NCI-H1048 (cell line): ENCODE measurements around the gene SOX6.

Experiments used
- DNase-seq: peaks from one replicate; lab custom pipeline; 2025; lab: John Stamatoyannopoulos, UW

The SOX6 gene

DNA sequence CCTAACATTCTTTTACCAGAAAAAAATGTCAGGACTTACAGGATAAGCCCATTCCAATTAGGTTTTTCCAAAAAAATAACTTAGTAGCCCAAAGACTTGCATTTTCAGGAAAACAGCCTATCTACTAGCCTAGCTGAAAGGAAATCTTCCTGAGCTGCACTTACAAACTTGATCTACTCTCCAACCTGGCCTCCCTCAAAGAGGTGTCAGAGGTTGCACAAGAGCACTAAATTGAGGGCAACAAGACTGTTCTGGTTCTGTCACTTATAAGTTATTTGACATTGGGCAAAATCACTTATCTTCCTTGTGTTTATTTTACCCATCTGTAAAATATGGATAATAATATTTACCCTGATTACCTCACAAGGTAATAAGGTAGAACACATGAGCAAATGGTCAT lies 7.9 kb upstream of the SOX6 start:
- no peak for DNase-seq

DNA sequence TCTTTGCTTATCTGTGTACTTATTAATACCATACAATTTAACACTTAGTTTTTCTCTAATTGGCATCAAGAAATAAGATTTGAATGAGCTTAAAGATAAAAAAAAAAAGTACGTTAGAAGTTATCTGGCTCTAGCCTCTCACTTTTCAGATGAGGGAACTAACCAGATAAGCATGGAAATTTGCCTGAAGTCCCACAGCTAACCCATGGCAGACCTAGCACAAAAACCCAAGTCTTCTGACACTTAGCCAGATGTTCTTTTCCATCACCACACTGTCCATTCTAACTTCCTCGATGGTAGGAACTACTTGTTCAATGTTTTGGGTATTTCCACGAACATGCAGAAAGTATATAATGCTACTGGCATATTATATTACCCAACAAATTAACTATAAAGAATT lies 7.4 kb upstream of the SOX6 start:
- no peak for DNase-seq

DNA sequence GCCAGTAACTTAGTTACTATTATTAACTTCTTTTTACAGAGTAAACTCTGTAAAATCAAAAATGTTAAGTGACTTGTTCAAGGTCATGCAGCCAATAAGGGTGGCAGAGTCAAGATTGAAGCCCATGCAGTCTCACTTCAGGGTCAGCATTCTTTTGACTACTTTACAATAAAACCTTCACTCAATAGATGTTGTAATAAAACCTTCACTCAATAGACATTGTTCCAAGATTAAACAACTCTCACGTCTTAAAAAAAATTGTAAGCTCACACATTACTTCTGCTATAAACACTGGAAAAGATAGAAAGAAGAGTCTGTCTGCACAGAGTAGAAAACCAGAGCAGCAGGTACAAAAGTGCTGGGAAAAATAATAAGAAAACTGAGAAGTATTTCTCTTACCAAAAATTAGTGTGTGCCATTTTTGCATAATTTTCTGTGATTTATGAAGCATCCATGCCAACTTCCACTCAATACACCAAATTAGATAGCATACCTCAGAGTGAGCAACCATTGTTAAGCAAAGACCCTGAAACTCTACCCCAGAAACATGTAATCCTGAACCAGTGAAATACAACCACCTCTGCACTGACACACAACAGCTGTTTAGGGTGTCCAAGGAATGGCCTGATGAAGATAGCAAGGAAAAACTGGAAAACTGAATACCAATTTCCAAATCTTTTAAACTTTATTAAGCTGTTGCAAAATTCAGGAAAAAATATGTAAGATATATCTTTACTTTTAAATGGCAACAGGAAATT lies 4.9 kb upstream of the SOX6 start:
- no peak for DNase-seq

DNA sequence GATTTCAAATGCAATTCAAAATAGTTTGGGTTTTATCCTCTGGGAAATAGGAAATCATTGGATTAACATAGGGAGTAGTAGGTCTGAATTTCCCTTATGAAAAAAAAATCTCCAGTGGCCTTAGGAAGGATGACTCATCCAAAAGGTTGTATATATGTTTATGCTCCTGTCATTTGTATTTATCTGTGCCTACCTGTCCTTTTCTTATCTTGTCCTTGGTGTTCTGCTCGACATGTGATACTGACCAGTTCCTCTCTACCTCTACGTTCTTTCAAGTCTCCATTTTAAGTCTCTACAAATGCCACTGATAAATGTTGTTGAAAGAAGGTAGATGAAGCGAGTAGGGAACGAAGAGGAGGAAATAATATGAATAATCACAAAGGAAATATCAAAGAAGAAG lies 3.0 kb upstream of the SOX6 start:
- no peak for DNase-seq

DNA sequence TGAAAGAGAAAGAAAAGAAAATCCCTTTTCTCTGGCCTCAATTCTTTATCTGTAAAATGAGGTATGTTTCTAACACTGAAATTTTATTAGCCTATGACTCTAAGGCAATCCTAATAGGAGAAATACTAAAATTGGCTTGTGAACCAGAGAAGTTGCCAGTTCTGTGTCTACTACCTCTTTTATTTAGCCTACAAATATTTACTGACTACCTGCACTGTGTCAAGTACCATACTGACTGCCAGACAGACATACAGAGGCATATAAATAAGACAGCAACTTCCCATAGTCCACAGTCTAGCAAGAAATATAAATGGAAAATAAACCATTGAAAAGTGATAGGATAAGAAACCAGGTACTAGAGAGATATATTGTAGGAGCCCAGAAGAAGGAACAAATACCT lies 2.4 kb upstream of the SOX6 start:
- no peak for DNase-seq

DNA sequence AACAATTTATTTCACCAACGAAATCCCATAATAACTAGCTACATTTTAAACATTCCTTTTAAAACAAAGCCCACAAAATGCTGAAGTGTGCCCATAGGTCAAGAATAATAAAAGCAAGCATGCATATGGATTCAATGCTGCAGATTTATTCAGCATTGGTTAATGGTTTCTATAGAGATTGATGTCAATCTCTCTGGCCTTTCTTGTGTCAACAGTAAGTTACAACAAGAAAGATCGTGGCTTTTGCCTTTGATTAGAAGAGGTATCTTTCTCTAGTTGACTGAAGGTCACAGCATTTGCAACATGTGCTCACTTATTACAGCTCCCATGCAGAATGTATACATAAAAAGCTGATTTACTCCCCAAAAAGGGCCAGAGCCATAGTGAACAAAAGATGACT lies 1.4 kb upstream of the SOX6 start:
- DNase-seq = no peak

DNA sequence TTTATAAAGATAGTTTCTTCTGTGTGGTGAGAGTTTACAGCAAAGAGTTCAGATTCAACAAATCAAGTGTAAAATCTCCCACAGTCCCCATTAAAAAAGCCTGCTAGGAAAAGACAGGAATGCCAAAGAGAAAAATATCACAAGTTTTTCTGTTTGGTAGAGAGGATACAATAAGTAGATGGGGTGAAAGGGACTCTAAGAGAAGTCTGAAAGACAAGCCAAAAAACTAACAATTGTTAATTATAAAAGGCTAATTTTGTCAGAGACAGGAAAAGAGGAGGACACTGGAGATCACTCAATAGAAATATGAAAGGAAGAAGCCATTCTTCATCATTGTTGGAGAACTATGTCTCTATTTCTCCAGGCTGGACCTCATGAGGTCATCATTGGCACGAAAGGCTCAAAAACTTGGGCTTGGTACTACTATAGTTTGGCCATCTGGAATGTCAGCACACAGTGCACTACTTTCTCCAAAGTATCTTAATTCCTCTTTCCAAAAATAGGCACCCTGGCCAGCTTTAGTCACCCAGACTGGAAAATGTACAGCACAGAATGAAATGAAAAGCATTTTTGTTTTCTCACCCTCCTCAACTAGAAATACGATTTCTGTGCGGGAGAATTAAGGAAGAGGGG lies 531 bp upstream of the SOX6 start:
- DNase-seq = no peak

DNA sequence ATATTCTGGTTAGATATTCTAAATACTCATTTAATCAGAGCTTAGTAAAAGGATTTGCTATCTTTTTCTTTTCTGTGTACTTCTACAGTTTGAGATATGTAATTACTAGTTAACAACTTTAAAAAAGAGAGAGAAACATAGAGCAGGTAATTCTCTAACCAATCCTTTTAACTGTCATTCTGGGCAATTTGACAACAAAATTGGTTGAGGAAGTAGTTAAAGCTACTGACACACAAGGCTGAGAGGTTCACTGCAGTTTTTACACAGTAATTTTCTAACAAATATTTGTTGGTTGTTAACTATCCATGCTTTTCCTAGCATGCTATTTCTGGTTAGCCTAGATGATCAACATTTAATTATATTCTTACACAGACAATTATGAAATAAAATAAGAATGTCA lies 3.6 kb downstream of the SOX6 start:
- DNase-seq = no peak

DNA sequence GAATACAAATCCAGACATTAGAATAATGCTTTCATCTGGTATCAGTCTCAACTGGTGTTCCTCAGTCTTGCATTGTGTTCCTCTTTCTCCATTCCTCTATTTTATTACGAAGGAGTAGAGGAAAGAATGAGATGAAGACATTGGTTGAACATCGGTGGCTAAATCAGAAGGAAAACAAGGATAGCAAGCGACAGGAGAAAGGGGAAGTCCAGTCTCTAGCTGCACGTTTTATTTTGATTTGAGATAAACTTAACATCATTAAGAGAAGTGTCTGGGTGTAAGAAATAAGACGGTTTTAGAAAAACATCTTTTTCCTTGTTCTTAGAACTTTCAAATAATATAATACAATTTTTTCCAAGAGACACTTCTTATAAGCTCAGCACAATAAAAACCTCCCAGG lies 6.2 kb downstream of the SOX6 start:
- DNase-seq = no peak

DNA sequence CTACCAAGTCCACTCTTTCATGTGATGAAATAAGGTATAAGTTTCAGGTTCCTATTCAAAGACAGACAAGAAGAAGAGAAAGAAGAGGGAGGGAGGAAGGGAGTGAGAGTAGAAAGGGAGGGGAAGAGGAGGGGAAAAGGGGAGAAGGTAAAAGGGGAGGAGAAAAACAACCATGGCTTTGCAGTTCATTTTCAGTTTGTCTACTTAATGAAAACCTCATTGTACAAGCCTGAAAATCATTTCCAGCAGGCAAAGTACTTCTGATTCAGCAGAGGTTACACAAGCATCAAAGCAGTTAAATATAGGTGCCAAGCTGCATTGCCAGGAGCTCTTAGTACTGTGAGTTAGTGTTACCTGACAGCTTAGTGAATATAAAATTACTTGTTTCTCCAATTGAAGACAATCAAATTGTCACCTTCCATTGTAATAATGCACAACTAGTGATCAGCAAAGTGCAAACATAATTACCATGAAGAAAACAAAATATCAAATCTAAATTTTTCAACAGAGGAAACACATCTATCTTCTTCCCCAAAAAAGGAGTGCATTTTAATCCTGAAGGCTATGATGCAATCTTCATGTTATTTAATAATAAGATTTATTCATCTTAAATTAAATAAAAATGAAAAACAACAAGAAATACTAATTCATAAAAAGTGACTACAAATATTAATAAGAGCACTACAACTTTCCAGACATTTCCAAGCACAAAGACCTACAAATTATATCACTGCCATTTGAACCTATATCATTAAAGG lies 8.2 kb downstream of the SOX6 start:
- no peak for DNase-seq

DNA sequence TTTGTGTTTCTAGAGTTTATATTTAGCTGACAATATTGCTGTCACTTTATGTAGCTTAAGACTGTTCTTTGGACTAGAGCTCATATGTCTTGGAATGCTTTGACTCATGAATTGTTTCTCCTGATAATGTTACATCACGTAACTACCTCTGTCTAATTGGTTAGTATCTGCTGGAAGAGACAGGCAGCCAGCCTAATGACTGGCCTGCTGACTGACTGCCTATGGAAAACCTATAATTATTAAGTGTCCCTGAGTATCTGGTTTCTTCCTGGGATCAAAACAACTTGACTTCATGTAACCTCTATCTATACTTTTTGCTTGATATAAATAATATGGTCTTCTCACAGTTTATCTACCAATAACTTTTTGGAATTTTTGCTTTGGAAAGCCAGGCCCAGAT lies 9.4 kb downstream of the SOX6 start:
- DNase-seq = no peak

DNA sequence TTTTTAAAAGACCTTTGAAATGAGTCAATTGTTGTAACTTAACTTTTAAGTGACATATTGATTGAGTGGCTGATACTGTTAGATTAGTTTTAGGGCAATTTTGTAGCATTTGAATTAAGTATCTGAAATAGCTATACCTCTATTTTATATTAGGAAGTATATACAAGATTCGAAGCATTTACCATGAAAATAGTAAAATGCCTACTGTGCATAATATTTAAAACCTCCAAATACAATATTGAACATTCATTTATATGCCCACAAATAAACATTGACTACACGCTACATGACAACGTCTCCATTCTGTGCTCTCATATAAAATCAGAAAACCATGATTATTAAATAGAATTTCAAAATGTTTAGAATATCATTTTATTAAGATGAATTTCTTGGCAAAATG lies 14.5 kb downstream of the SOX6 start:
- no peak for DNase-seq

DNA sequence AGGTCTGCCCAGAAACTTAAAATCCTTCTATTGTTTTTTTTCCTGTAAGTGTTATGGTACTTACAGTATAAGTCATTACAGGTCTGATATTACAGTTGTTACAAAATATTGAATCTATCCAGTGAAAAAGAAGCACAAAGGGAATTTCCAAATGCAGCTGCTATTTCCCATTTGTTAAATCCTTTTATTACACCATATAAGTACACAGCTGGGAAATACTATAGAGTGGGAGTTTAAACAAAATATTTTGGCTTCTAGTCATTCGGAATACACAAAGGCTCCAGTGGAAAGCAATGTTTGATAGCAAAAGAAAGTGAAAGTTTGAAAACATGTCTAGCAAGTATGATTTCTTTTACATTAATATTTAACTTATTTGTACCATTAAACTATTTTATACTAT lies 18.0 kb downstream of the SOX6 start:
- DNase-seq = no peak

DNA sequence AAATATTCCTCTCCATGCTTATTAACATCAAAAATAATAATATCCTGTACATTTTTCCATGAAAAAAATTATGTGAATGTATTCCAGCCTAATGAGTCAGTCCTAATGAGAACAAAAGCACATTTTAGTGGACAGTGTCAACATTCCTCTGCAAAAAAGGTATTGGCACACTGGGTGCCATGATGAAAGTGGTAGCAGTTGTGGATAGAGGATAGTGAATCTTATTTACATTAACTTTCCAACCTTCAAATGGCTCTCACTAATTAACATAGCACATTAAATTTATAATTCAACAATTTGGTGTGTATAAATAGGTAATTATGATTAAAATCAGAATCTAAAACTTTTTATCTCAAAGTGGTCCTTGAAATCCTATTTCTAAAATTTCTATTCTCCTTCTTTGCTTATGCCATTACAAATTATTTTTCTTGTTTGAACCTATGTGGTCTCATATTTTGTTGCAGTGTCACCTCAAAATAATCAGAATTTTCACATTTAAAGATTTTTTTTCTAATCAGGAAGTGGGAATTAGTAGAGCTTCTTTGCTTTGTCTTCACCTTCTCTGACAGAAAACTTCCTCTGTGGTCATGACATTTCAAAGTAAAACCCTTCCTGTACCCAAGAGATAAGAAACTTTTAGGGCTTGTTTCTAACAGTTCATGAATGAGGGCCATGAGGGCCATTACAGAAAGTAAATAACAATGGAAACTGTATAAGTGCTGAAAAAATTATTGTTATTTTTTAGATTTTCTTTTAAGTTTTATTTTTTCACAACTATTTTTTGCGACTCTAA lies 18.7 kb downstream of the SOX6 start:
- no peak for DNase-seq

DNA sequence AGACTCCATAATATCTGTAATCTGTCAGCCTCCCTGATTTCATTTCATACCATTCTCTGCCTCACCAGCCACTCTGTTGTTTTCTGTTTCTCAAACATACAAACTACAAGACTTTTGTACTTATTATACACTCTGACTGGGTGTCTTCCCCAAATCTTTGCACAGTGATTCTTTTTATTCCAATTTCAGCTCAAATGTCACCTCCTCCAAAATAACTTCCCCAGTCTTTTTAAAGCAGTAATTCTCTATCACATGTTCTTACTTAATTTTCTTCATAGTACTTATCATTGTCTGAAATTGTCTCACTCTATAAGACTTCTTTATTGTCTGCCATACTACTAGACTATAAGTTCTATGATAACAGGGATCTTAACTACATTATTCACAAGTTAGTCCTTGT lies 19.6 kb downstream of the SOX6 start:
- no peak for DNase-seq

DNA sequence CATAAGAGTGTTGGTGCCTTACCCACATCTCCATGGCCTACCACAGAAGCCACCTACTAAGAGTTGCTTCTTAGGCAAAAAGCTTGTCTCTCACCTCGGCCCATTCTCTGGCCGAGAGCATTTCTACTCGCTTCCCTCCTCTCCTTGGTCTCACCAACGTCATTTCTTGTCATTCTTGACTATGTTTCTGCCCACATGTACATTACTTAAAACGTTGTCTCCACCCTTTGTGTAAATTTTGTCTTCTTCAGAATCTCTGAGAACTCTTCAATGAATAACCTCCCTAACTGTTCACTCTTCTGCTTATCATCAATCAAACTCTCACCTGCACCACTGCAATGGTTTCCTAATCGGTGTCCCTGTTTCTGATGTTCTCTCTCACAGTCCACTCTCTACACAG lies 20.1 kb downstream of the SOX6 start:
- no peak for DNase-seq

DNA sequence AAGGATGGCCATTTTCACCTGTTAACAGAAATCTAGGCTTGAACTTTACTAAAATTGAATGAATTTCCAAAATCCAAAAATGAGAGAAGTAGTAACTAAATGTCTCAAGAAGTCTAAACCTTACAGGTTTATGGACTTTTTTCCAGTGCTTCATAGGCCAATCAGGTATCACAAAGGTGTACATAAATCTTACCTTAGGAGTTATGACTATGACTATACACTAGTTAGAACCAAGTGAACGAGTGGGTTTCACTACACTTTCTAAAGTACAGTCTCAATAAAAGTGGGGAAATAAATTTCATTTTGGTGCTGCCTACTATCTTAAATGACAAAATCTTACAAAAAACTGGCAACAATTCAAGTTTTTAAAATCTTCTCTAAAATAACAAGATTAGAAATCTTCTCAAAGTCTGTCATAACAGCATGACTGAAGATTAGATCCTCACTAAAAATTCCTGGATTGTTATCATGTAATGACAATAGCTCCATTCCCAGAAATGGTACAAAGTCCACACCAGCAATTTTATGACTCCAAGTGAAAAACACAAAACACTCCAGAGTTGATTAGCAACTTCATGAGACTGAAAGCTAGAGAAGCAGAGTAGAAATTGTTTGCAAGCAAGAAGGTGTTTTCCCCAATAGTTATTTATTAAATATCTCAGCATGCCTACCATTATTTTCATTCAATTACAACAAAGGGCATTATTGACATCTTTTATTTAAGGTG lies 20.9 kb downstream of the SOX6 start:
- no peak for DNase-seq

DNA sequence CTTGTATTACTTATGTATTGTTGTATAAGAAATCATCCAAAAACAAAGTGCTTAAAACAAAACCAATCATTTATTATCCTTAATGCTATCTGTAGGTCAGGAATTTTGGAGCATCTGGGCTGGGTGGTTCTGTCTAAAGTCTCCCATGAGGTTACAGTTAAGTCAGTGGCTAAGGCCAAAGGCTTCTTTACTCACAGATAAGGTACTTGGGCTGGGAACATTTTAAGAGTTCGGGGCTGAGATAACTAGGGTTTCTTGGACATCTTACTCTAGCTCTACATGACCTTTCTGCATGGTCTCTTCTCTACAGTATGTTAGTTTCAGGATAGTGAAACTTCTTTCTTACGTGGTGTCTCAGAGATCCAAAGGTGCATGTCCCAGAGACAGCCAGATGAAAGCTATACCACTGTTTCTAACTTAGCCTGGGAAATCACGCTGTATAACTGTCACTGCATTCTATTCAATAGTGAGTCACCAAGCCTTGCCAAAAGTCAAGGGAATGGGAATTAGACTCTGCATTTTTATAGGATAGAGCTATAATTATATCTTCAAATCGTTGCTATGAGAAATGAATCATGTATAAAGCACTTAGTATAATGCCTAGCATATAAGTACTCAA lies 29.6 kb downstream of the SOX6 start:
- no peak for DNase-seq

DNA sequence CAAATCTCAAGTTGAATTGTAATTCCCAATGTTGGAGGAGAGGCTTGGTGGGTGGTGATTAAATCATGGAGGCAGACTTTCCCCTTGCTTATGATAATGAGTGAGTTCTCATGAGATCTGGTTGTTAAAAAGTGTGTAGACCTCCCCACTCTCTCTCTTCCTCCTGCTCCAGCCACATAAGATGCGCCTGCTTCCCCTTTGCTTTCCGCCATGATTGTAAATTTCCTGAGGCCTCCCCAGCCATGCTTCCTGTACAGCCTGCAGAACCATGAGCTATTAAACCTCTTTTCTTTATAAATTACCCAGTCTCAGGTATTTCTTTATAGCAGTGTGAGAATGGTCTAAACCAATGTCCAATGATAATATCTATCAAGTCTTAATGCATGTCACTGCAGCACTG lies 34.2 kb downstream of the SOX6 start:
- no peak for DNase-seq

DNA sequence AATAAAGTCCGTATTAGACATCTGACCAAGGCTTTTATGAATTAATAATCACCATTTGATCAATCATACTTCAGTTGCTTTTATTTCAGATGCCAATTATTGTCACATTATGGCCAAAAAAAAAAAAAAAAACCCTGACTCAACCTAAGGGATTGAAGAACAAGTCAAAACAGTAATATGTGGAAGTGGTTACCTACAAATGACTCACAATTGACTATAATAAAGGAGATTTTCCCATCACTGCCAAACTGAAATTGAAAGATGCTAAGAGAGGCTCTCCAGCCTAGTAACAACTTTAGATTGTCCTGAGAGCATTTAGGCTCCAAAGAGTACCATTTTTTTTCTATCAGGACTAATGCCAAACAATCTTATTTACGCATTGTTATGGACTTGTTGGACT lies 35.2 kb downstream of the SOX6 start:
- no peak for DNase-seq

DNA sequence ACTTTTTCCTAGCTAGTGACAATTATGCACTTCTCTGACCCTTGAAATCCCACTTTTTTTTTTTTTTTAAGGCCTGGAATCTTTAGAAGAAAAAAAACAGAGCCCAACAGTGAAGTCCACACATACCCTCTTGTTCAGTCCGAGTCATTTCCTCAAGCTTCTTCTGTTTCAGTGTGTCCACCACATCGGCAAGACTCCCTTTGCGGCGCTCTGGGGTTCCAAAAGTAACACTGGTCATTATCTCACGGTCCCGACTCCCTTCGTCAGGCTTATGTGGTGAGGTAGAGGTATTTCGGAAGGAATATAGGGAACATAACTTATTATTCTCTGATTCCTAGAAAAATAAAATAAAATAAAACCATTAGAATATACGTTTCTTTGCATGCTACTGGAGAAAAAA lies 38.0 kb downstream of the SOX6 start:
- DNase-seq = no peak
